Breast epithelium (tissue), 3 donors: Measurements from ENCODE around the gene WSB1.
A peak's percentile ranks its signal among the peaks of the same experiment; 100 is the strongest.

Source experiments
- POLR2A ChIP-seq: fragments of 450-650 bp; IDR thresholded peaks from one replicate; pipeline ENCODE4 v1.6.1; 2016; ENCODE audit warnings: antibody characterized with exemption, mild to moderate bottlenecking, moderate library complexity
- POLR2AphosphoS5 ChIP-seq, 3 donors: sonication (generic); formaldehyde crosslinking; IDR thresholded peaks; one replicate each; pipeline ENCODE4 v1.6.1; 2017; ENCODE audit warnings: antibody characterized with exemption in 3 of 3
- TF ChIP-seq, protein P1 (sequence below), 3 donors: fragments of 450-650 bp; IDR thresholded peaks; one replicate each; pipeline ENCODE4 v1.5.1; 2016 to 2017; ENCODE audit warnings: antibody characterized with exemption in 3 of 3, mild to moderate bottlenecking in 3 of 3, moderate library complexity in 3 of 3

DNA sequence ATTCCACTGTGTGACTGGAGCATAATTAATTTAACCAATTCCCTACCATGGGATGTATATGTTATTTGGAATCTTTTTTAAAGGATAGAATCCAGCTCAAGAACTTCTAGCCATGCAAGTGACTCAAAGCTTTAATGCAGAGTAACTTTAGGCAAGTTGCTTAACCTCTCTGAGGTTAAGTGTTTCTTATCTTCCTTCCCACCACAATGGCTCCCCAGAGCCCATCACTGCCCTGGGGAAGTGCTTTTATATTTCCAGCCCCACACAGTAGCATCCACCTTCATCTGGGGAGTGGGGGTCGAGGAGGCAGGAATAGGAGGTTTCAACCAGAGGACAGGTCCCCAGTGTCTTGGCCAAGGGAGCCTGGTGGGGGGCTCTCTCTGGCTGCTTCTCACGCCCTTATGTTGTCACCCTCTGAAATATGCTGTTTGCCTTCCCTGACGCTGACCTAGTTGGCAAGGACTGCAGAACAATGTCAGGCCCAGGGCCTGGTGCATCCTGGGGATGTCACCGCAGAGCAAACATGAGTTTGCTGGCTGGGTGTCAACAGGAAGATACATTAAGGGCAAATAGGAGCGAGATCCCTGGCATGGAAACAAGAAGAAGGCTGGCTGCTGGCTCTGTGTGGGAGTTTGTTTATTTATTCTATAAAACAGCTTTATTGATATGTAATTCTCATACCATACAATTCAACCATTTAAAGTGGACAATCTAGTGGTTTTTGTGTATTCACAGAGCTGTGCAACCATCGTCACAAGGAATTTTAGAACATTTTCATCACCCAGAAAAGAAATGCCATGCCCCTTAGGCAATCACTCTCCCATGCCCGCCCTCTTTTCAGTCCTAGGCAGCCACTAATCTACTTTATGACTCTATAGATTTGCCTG is 46.6 kb upstream of the WSB1 start:
- TF ChIP-seq POLR2A = no peak
- TF ChIP-seq, protein P1, sequence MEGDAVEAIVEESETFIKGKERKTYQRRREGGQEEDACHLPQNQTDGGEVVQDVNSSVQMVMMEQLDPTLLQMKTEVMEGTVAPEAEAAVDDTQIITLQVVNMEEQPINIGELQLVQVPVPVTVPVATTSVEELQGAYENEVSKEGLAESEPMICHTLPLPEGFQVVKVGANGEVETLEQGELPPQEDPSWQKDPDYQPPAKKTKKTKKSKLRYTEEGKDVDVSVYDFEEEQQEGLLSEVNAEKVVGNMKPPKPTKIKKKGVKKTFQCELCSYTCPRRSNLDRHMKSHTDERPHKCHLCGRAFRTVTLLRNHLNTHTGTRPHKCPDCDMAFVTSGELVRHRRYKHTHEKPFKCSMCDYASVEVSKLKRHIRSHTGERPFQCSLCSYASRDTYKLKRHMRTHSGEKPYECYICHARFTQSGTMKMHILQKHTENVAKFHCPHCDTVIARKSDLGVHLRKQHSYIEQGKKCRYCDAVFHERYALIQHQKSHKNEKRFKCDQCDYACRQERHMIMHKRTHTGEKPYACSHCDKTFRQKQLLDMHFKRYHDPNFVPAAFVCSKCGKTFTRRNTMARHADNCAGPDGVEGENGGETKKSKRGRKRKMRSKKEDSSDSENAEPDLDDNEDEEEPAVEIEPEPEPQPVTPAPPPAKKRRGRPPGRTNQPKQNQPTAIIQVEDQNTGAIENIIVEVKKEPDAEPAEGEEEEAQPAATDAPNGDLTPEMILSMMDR (IDR thresholded peaks at IDR 0.05) = no peak
- TF ChIP-seq POLR2AphosphoS5 (IDR thresholded peaks at IDR 0.05) = peak; percentile 82 to 88 (median 83)
